ENCODE measurements around the gene HPCAL1.
"Not testable (repeated sequence)": the region's sequence is repeated elsewhere in the genome, so short reads cannot be mapped to it uniquely, and the experiment has no call there.

The HPCAL1 gene

GRCh38 chr2:10446631-10447030 is 143.9 kb downstream of the HPCAL1 start:
- in situ Hi-C loops (cut with MboI; ENCODE audit: low sequenced_read_pairs), result loop anchor here (10.0 kb wide), 1 partner anchor 218 kb away; no protein-coding TSS in a partner anchor
- H3K4me1 ChIP-seq, result peaks cover 16% of the 10 kb centered on the region
- peak in 1 of 2 experiments; percentile 25 for DNase-seq (ENCODE audit: low spot score in 2 of 2)

GRCh38 chr2:10447300-10447894 is 144.7 kb downstream of the HPCAL1 start:
- Histone ChIP-seq H3K27me3 (ENCODE audit: low read depth) (no peaks in the 10 kb centered on the region), H3K36me3 (replicated peaks) (peaks cover 35% of the 10 kb centered on the region), H3K4me1 (peaks cover 16% of the 10 kb centered on the region), H3K9me3 (no peaks in the 10 kb centered on the region), H3K4me3 (peak overlapping the region; percentile 54)
- DNase-seq (ENCODE audit: low spot score in 2 of 2), result peak in 1 of 2 experiments; percentile 41
- in situ Hi-C loops (cut with MboI; ENCODE audit: low sequenced_read_pairs), result loop anchor here (10.0 kb wide), 1 partner anchor 217 kb away; no protein-coding TSS in a partner anchor

More at GRCh38 chr2:10446631-10447030, 143.9 kb downstream of the HPCAL1 start:
- Histone ChIP-seq H3K4me3 (peak overlapping the region; percentile 54), H3K36me3 (replicated peaks) (peaks cover 43% of the 10 kb centered on the region), H3K9me3 (no peaks in the 10 kb centered on the region), H3K27me3 (ENCODE audit: low read depth) (no peaks in the 10 kb centered on the region)

GRCh38 chr2:10447895-10448575 is 145.3 kb downstream of the HPCAL1 start, which contains the start of gene ODC1:
TSS of gene ODC1 (minus strand) at chr2:10448327. CDS start at chr2:10445032, 3,295 bp downstream.
- Histone ChIP-seq H3K4me1 (peaks cover 16% of the 10 kb centered on the region), H3K4me3 (peak within 1 kb of the TSS; percentile 54), H3K27me3 (ENCODE audit: low read depth) (no peaks in the 10 kb centered on the region), H3K9me3 (no peaks in the 10 kb centered on the region), H3K36me3 (replicated peaks) (peaks cover 29% of the 10 kb centered on the region)
- DNase-seq (ENCODE audit: low spot score in 2 of 2), result peak; percentile 84 to 98
- in situ Hi-C loops (cut with MboI; ENCODE audit: low sequenced_read_pairs), result loop anchor here (10.0 kb wide), 1 partner anchor 217 kb away; no protein-coding TSS in a partner anchor

GRCh38 chr2:10448576-10449485 is 146.1 kb downstream of the HPCAL1 start:
- in situ Hi-C loops (cut with MboI; ENCODE audit: low sequenced_read_pairs), result loop anchor here (10.0 kb wide), 1 partner anchor 216 kb away; no protein-coding TSS in a partner anchor
- peak overlapping the region; percentile 34 for H3K4me3 ChIP-seq
- peaks cover 21% of the 10 kb centered on the region for H3K36me3 ChIP-seq (replicated peaks)
- peaks cover 16% of the 10 kb centered on the region for H3K4me1 ChIP-seq
- peak in 1 of 2 experiments; percentile 91 for DNase-seq (ENCODE audit: low spot score in 2 of 2)
- no peaks in the 10 kb centered on the region for H3K27me3 ChIP-seq (ENCODE audit: low read depth)
- H3K9me3 ChIP-seq, result no peaks in the 10 kb centered on the region

DNA sequence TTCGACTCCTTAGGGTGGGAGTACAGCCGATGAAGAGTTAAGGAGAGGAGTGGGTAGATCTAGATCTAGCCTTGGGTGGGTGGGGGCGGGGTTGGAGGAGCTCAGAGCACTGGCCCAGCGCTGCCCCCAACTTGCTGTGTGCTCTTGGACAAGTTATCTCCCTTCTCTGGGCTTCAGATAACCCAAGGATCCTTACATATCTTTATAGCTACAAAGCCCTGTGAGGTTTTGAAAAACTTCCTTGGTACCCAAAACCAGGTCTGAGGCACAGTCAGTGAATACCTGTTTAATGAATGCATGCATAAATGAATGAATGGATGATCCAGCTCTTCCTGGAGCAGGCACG is 146.8 kb downstream of the HPCAL1 start:
- in situ Hi-C loops (cut with MboI; ENCODE audit: low sequenced_read_pairs), result loop anchor here (10.0 kb wide), 1 partner anchor 215 kb away; no protein-coding TSS in a partner anchor
- peaks cover 14% of the 10 kb centered on the region for H3K36me3 ChIP-seq (replicated peaks)
- peaks cover 16% of the 10 kb centered on the region for H3K4me1 ChIP-seq
- H3K9me3 ChIP-seq, result no peaks in the 10 kb centered on the region
- DNase-seq (ENCODE audit: low spot score in 2 of 2), result no peak
- no peak overlapping the region for H3K4me3 ChIP-seq
- H3K27me3 ChIP-seq (ENCODE audit: low read depth), result no peaks in the 10 kb centered on the region

GRCh38 chr2:10449838-10450691 is 147.4 kb downstream of the HPCAL1 start:
- in situ Hi-C loops (cut with MboI; ENCODE audit: low sequenced_read_pairs), result loop anchor here (10.0 kb wide), 1 partner anchor 215 kb away; no protein-coding TSS in a partner anchor
- Histone ChIP-seq H3K4me3 (no peak overlapping the region), H3K27me3 (ENCODE audit: low read depth) (no peaks in the 10 kb centered on the region), H3K36me3 (replicated peaks) (peaks cover 8% of the 10 kb centered on the region), H3K9me3 (no peaks in the 10 kb centered on the region), H3K4me1 (peaks cover 12% of the 10 kb centered on the region)
- no peak for DNase-seq (ENCODE audit: low spot score in 2 of 2)

- no peaks in the 10 kb centered on the region for H3K36me3 ChIP-seq (replicated peaks)
- no peaks in the 10 kb centered on the region for H3K27me3 ChIP-seq (ENCODE audit: low read depth)
- H3K9me3 ChIP-seq, result no peaks in the 10 kb centered on the region
- DNase-seq (ENCODE audit: low spot score in 2 of 2), result no peak
- H3K4me1 ChIP-seq, result peaks cover 6% of the 10 kb centered on the region
- in situ Hi-C loops (cut with MboI; ENCODE audit: low sequenced_read_pairs), result no loop called here
- H3K4me3 ChIP-seq, result no peak overlapping the region
Measured at GRCh38 chr2:10451819-10452218, 149.1 kb downstream of the HPCAL1 start.

DNA sequence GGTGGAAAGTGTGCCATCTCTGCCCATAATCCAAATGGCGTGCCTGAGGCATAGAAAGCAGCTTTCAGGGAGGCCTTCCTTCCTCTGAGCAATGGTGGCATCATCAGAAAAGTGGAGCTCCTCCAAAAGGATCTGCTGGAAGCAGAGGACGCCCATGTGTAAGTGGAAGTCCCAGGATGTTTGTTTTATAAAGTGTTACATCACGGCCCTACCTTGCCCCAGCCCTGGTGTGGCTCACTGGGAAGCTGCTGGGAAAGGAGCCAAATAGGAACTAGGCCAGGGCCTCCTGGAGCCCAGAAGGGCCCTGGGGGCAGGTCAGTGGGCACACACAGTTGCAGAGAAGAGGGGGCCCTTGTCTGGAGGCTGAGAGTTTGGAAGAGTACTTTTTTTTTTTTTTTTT is 149.6 kb downstream of the HPCAL1 start:
- no peaks in the 10 kb centered on the region for H3K27me3 ChIP-seq (ENCODE audit: low read depth)
- H3K36me3 ChIP-seq (replicated peaks), result no peaks in the 10 kb centered on the region
- in situ Hi-C loops (cut with MboI; ENCODE audit: low sequenced_read_pairs), result no loop called here
- H3K4me3 ChIP-seq, result no peak overlapping the region
- no peak for DNase-seq (ENCODE audit: low spot score in 2 of 2)
- peaks cover 6% of the 10 kb centered on the region for H3K4me1 ChIP-seq
- H3K9me3 ChIP-seq, result no peaks in the 10 kb centered on the region

DNA sequence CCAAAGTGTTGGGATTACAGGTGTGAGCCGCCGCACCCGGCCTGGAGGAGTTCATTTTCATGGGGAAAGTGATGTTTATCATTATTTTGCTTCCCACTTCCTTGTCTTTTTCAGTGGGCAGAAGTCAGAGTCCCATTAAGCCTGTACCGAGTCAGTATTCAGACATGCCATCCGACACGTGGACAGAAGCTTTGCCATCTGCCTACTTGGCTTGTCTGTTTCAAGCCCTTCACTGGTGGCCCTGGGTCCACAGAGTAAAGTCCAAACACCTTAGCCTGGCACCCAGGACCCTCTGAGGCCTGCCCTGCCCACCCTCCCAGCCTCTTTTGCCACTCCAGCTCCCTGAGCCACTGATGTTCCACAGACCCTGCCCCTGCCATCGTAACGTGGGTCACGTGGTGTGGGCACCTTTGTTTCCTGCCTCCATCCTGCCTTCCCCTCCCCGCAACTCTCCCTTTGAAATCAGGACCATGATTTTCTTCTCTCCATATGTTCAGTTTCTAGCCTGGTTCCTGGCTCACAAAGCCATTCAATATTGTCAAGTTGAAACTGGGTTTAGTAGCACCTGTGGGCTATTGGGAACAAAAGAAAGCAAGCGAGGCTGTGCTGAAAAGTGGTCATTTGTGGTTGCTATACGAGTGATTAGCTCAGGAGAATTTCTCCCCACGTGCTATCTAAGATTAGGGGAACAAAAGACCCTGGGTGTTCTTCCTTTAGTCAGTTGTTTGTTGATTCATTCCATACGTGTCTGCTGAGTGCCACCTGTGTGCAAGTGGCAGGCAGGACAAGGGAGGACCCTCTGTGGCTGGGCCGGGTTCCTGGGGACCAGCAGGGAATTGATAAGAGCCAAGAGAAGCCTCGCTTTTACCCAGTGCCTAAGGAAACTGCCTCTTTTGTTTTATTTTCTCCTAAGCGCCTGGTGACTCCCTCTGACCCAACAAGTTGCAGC is 150.5 kb downstream of the HPCAL1 start:
- no peak for DNase-seq (ENCODE audit: low spot score in 2 of 2)
- no peaks in the 10 kb centered on the region for H3K9me3 ChIP-seq
- no peaks in the 10 kb centered on the region for H3K27me3 ChIP-seq (ENCODE audit: low read depth)
- H3K4me1 ChIP-seq, result peaks cover 6% of the 10 kb centered on the region
- H3K4me3 ChIP-seq, result no peak overlapping the region
- in situ Hi-C loops (cut with MboI; ENCODE audit: low sequenced_read_pairs), result no loop called here
- H3K36me3 ChIP-seq (replicated peaks), result no peaks in the 10 kb centered on the region

DNA sequence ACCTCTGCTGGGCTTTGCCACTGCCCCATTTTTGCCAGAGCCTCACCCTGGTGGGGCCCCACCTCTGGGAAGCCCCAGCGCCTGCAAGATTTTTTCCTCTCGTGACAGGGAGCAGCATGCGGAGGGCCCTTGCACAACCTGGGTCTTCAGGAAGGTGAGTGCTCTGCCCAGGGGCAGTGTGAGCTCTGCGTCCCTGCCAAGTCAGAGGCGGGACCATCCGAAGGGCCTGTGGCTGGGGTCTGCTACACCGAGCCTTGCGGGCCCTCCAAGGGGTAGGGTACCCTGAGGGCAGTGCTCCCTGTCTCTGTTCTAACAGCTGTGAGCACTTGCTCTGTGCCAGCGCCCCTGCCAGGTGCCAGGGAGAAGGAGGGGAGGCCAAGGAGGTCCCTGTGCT is 151.2 kb downstream of the HPCAL1 start:
- peaks cover 3% of the 10 kb centered on the region for H3K4me1 ChIP-seq
- H3K27me3 ChIP-seq (ENCODE audit: low read depth), result no peaks in the 10 kb centered on the region
- H3K36me3 ChIP-seq (replicated peaks), result no peaks in the 10 kb centered on the region
- in situ Hi-C loops (cut with MboI; ENCODE audit: low sequenced_read_pairs), result no loop called here
- no peaks in the 10 kb centered on the region for H3K9me3 ChIP-seq
- no peak for DNase-seq (ENCODE audit: low spot score in 2 of 2)
- H3K4me3 ChIP-seq, result no peak overlapping the region

GRCh38 chr2:10454505-10454904 is 151.8 kb downstream of the HPCAL1 start:
- no peaks in the 10 kb centered on the region for H3K27me3 ChIP-seq (ENCODE audit: low read depth)
- no peak for DNase-seq (ENCODE audit: low spot score in 2 of 2)
- H3K4me1 ChIP-seq, result no peaks in the 10 kb centered on the region
- no peak overlapping the region for H3K4me3 ChIP-seq
- H3K9me3 ChIP-seq, result no peaks in the 10 kb centered on the region
- in situ Hi-C loops (cut with MboI; ENCODE audit: low sequenced_read_pairs), result no loop called here
- no peaks in the 10 kb centered on the region for H3K36me3 ChIP-seq (replicated peaks)

DNA sequence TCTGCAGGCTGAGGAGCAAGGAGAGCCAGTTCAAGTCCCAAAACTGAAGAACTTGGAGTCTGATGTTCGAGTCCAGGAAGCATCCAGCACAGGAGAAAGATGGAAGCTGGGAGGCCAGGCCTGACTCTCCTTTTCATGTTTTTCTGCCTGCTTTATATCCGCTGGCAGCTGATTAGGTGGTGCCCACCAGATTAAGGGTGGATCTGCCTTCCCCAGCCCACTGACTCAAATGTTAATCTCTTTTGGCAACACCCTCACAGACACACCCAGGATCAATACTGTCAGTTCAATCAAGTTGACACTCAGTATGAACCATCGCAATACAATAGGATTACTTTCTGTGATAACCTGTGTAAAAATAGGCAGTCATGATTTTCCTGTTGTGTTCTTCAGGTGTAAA is 154.5 kb downstream of the HPCAL1 start:
- H3K4me3 ChIP-seq; H3K4me1 ChIP-seq; H3K36me3 ChIP-seq (replicated peaks); H3K9me3 ChIP-seq; DNase-seq (ENCODE audit: low spot score in 2 of 2); H3K27me3 ChIP-seq (ENCODE audit: low read depth); in situ Hi-C loops (cut with MboI; ENCODE audit: low sequenced_read_pairs): not testable (repeated sequence)
